ENCODE measurements around the gene RRP1. TPM values are rescaled to one million over a fixed set of nuclear protein-coding genes. Genes with fewer than 3 reads are reported as not detected.

The RRP1 gene
- total and polyA plus RNA-seq, 2 of the 13 experiments (the other 11 are each of a cell fraction or from before 2014, with no cell fraction given), result 20.1 to 35.1 TPM

DNA sequence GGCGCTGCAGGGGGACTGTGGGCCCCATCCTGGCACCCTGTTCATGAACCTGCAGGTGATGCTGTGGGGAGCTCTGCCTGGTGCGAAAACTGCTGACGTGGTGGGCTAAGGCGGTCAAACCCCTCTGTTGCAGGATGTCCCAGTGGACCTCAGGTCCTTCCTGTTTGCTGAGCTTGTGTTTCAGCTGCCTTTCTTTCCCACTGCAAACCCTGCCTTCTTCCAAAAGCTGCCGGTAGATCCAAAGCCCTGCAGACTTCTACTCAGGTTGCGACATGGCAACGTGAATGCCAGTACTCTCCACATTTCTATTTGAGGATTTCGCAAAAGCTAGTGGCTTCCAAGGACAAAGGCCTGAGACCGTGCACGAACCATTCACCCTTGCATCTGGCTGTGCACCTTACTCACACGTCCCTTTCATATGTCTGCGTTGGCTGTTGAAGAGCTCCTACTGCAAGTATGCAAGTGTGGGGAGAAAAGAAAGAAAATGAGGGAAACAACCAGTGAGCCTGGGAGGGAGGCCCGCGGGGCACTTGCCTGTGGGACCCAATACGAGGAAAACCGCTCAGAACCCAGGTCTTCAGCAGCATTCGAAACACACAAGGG is 6.2 kb upstream of the RRP1 start (continued):
- TF ChIP-seq, protein P1, sequence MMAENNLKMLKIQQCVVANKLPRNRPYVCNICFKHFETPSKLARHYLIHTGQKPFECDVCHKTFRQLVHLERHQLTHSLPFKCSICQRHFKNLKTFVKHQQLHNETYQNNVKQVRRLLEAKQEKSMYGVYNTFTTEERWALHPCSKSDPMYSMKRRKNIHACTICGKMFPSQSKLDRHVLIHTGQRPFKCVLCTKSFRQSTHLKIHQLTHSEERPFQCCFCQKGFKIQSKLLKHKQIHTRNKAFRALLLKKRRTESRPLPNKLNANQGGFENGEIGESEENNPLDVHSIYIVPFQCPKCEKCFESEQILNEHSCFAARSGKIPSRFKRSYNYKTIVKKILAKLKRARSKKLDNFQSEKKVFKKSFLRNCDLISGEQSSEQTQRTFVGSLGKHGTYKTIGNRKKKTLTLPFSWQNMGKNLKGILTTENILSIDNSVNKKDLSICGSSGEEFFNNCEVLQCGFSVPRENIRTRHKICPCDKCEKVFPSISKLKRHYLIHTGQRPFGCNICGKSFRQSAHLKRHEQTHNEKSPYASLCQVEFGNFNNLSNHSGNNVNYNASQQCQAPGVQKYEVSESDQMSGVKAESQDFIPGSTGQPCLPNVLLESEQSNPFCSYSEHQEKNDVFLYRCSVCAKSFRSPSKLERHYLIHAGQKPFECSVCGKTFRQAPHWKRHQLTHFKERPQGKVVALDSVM (CRISPR knock-in tag; IDR thresholded peaks at IDR 0.05), result 0 out of 2 replicates have a peak, but pooled peaks have one; percentile 43
- TF ChIP-seq DPF2 (CRISPR knock-in tag; IDR thresholded peaks at IDR 0.05; ENCODE audit: borderline replicate concordance, low read depth), result peak; percentile 88
- TF ChIP-seq, protein P2, sequence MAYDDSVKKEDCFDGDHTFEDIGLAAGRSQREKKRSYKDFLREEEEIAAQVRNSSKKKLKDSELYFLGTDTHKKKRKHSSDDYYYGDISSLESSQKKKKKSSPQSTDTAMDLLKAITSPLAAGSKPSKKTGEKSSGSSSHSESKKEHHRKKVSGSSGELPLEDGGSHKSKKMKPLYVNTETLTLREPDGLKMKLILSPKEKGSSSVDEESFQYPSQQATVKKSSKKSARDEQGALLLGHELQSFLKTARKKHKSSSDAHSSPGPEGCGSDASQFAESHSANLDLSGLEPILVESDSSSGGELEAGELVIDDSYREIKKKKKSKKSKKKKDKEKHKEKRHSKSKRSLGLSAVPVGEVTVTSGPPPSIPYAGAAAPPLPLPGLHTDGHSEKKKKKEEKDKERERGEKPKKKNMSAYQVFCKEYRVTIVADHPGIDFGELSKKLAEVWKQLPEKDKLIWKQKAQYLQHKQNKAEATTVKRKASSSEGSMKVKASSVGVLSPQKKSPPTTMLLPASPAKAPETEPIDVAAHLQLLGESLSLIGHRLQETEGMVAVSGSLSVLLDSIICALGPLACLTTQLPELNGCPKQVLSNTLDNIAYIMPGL (CRISPR knock-in tag; IDR thresholded peaks at IDR 0.05; ENCODE audit: borderline replicate concordance in 1 of 2, low read depth in 1 of 2), result 0 out of 4 replicates have a peak, but pooled peaks of 1 of the 2 experiments have one; percentile 17
- TF ChIP-seq HMGA1 (CRISPR knock-in tag; conservative IDR thresholded peaks at IDR 0.05), result no peak
- TF ChIP-seq DNMT3B (CRISPR knock-in tag; conservative IDR thresholded peaks at IDR 0.05), result peak; percentile 64; the same call in 1 of the 2 replicates
- no peak for TF ChIP-seq HDAC6 (IDR thresholded peaks at IDR 0.05; ENCODE audit: low read depth, low read length)
- TF ChIP-seq, protein P3, sequence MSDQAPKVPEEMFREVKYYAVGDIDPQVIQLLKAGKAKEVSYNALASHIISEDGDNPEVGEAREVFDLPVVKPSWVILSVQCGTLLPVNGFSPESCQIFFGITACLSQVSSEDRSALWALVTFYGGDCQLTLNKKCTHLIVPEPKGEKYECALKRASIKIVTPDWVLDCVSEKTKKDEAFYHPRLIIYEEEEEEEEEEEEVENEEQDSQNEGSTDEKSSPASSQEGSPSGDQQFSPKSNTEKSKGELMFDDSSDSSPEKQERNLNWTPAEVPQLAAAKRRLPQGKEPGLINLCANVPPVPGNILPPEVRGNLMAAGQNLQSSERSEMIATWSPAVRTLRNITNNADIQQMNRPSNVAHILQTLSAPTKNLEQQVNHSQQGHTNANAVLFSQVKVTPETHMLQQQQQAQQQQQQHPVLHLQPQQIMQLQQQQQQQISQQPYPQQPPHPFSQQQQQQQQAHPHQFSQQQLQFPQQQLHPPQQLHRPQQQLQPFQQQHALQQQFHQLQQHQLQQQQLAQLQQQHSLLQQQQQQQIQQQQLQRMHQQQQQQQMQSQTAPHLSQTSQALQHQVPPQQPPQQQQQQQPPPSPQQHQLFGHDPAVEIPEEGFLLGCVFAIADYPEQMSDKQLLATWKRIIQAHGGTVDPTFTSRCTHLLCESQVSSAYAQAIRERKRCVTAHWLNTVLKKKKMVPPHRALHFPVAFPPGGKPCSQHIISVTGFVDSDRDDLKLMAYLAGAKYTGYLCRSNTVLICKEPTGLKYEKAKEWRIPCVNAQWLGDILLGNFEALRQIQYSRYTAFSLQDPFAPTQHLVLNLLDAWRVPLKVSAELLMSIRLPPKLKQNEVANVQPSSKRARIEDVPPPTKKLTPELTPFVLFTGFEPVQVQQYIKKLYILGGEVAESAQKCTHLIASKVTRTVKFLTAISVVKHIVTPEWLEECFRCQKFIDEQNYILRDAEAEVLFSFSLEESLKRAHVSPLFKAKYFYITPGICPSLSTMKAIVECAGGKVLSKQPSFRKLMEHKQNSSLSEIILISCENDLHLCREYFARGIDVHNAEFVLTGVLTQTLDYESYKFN (CRISPR knock-in tag; conservative IDR thresholded peaks at IDR 0.05), result peak; percentile 93
- no peak for TF ChIP-seq MATR3 (CRISPR knock-in tag; IDR thresholded peaks at IDR 0.05)
- no peak for TF ChIP-seq ISX (CRISPR knock-in tag; conservative IDR thresholded peaks at IDR 0.05)
- TF ChIP-seq, protein P4, sequence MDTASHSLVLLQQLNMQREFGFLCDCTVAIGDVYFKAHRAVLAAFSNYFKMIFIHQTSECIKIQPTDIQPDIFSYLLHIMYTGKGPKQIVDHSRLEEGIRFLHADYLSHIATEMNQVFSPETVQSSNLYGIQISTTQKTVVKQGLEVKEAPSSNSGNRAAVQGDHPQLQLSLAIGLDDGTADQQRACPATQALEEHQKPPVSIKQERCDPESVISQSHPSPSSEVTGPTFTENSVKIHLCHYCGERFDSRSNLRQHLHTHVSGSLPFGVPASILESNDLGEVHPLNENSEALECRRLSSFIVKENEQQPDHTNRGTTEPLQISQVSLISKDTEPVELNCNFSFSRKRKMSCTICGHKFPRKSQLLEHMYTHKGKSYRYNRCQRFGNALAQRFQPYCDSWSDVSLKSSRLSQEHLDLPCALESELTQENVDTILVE (CRISPR knock-in tag; IDR thresholded peaks at IDR 0.05), result peak; percentile 91
- TF ChIP-seq ZNF136 (CRISPR knock-in tag; IDR thresholded peaks at IDR 0.05; ENCODE audit: low read depth), result 0 out of 2 replicates have a peak, but pooled peaks have one; percentile 65
- no peak for TF ChIP-seq ZNF577 (CRISPR knock-in tag; IDR thresholded peaks at IDR 0.05; ENCODE audit: borderline replicate concordance, low read depth)
- no peak for TF ChIP-seq KDM5A (IDR thresholded peaks at IDR 0.05; ENCODE audit: borderline replicate concordance, low read length)
- no peak for TF ChIP-seq PCBP1 (IDR thresholded peaks at IDR 0.05; ENCODE audit: borderline replicate concordance, low read depth, low read length)
- no peak for TF ChIP-seq SETDB1 (CRISPR knock-in tag; IDR thresholded peaks at IDR 0.05; ENCODE audit: borderline replicate concordance)
- TF ChIP-seq, protein P5, sequence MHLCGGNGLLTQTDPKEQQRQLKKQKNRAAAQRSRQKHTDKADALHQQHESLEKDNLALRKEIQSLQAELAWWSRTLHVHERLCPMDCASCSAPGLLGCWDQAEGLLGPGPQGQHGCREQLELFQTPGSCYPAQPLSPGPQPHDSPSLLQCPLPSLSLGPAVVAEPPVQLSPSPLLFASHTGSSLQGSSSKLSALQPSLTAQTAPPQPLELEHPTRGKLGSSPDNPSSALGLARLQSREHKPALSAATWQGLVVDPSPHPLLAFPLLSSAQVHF (CRISPR knock-in tag; IDR thresholded peaks at IDR 0.05), result no peak
- TF ChIP-seq CHD2 (IDR thresholded peaks at IDR 0.05; ENCODE audit: low read depth, low read length), result no peak
- TF ChIP-seq NCOA2 (CRISPR knock-in tag; IDR thresholded peaks at IDR 0.05), result peak; percentile 90
